Measurements from ENCODE around the gene HRH2.

HRH2 gene

DNA sequence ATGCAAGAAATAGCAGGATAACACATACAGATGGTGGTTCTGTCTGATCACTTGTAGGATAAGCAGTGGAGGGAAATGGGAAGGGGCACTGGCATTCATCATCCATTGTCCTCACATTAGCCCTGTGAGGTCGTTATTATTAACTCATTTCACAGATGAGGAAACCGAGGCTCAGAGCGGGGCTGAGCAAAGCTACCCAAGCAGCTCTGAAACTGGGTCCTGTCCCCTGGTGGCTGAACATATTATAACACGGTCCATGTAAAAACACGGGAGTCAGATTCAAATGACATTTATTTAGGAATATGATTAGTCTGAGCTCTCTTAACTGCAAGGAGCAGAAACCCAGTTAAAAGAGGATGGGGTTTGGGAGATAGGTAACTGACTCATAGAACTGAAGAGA, 43.1 kb downstream of the HRH2 start:
- no peak overlapping the region for H3K4me3 ChIP-seq (ENCODE audit: low read depth, low read length)
- no peak for DNase-seq (ENCODE audit: low read depth)
- TF ChIP-seq, protein P1, sequence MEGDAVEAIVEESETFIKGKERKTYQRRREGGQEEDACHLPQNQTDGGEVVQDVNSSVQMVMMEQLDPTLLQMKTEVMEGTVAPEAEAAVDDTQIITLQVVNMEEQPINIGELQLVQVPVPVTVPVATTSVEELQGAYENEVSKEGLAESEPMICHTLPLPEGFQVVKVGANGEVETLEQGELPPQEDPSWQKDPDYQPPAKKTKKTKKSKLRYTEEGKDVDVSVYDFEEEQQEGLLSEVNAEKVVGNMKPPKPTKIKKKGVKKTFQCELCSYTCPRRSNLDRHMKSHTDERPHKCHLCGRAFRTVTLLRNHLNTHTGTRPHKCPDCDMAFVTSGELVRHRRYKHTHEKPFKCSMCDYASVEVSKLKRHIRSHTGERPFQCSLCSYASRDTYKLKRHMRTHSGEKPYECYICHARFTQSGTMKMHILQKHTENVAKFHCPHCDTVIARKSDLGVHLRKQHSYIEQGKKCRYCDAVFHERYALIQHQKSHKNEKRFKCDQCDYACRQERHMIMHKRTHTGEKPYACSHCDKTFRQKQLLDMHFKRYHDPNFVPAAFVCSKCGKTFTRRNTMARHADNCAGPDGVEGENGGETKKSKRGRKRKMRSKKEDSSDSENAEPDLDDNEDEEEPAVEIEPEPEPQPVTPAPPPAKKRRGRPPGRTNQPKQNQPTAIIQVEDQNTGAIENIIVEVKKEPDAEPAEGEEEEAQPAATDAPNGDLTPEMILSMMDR (IDR thresholded peaks at IDR 0.05; ENCODE audit: control insufficient read depth, extremely low read depth, insufficient read depth) = peak; percentile 20; the same call in 1 of the 2 replicates

GRCh38 chr5:175701797-175702196, 43.9 kb downstream of the HRH2 start:
- no peak for DNase-seq (ENCODE audit: low read depth)
- H3K4me3 ChIP-seq (ENCODE audit: low read depth, low read length) = no peak overlapping the region
- TF ChIP-seq, protein P1 (IDR thresholded peaks at IDR 0.05; ENCODE audit: control insufficient read depth, extremely low read depth, insufficient read depth) = no peak

DNA sequence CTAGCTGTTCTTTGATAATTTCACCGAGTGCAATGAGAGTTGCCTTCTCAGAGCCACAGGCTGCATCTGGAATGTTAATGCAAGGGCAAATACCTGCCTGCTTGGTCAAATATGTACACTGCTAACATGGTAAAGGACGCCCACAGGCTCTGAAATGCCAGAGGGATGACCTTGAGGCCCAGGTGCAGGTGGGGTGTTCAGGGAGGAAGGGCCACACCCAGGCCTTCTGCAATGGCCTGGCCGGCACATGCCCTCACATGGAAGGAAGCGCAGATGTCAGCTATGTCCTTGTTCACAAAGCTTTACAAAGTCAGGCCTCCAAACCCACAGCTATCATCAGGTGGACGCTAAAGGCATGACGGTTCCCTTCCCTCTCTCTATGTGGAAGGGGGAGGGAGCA, 48.6 kb downstream of the HRH2 start:
- H3K4me3 ChIP-seq (ENCODE audit: low read depth, low read length) = no peak overlapping the region
- DNase-seq (ENCODE audit: low read depth) = no peak
- TF ChIP-seq, protein P1 (IDR thresholded peaks at IDR 0.05; ENCODE audit: control insufficient read depth, extremely low read depth, insufficient read depth) = no peak

DNA sequence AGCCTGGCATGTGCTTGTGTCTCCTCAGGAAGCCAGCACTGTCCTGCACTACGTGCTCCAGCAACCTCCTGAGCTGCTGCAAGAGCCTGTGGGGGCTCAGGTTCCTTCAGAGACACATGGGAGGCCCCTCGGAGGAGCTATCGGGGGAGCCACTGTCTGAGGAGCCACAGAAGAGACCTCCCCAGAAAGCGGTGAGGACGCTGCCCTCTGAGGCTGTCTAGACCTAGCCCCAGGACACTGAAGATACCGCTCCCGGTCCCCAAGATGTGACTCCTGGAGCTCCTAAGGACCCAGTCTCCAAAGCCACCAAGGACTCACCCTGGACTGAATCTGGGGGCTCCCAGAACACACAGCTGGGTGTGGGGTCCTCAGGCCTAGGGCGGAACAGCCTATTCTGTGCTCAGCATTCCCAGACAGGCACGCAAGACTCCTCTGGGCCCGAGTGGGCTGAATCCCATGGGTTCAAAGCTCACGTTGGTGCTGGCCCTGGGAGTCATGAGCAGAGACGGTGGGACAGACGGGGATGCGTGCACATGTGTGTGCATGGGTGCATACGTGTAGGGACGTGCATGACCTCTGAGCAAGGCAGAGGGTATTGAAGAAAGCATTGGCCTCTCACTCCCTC, 50.0 kb downstream of the HRH2 start:
- DNase-seq (ENCODE audit: low read depth) = no peak
- TF ChIP-seq, protein P1 (IDR thresholded peaks at IDR 0.05; ENCODE audit: control insufficient read depth, extremely low read depth, insufficient read depth) = no peak
- no peak overlapping the region for H3K4me3 ChIP-seq (ENCODE audit: low read depth, low read length)

GRCh38 chr5:175709276-175709781, 51.5 kb downstream of the HRH2 start:
- DNase-seq (ENCODE audit: low read depth) = no peak
- H3K4me3 ChIP-seq (ENCODE audit: low read depth, low read length) = no peak overlapping the region
- TF ChIP-seq, protein P1 (IDR thresholded peaks at IDR 0.05; ENCODE audit: control insufficient read depth, extremely low read depth, insufficient read depth) = no peak

GRCh38 chr5:175710326-175710725, 52.5 kb downstream of the HRH2 start:
- no peak overlapping the region for H3K4me3 ChIP-seq (ENCODE audit: low read depth, low read length)
- TF ChIP-seq, protein P1 (IDR thresholded peaks at IDR 0.05; ENCODE audit: control insufficient read depth, extremely low read depth, insufficient read depth) = no peak
- DNase-seq (ENCODE audit: low read depth) = no peak

DNA sequence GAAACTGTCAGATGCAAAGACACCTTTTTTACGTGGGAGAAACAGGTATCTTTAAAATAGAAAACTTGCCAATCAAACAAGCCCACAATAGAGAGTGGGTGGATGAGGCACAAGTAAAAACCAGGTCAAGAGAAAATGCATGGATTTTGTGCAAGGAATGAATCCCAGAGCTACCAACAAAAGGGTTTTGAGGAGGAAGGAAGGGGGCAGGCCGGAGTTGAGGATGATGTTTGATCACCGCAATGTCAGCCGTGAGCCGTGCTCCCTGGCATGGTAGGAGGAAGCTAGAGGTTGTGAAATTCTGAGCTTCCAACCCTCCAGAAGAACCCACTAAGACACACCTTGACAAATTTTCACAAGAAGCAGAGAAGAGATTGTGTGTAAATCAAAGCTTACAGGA, 53.2 kb downstream of the HRH2 start:
- DNase-seq (ENCODE audit: low read depth) = no peak
- TF ChIP-seq, protein P1 (IDR thresholded peaks at IDR 0.05; ENCODE audit: control insufficient read depth, extremely low read depth, insufficient read depth) = no peak
- H3K4me3 ChIP-seq (ENCODE audit: low read depth, low read length) = no peak overlapping the region

Data from LNCaP clone FGC (cell line).